Measurements from ENCODE around the gene MKNK2. TPM values are rescaled to one million over a fixed set of nuclear protein-coding genes. Genes with fewer than 3 reads are reported as not detected.

Gene MKNK2
- total RNA-seq, 1 experiment from 2014 or later, result 96.8 TPM

DNA sequence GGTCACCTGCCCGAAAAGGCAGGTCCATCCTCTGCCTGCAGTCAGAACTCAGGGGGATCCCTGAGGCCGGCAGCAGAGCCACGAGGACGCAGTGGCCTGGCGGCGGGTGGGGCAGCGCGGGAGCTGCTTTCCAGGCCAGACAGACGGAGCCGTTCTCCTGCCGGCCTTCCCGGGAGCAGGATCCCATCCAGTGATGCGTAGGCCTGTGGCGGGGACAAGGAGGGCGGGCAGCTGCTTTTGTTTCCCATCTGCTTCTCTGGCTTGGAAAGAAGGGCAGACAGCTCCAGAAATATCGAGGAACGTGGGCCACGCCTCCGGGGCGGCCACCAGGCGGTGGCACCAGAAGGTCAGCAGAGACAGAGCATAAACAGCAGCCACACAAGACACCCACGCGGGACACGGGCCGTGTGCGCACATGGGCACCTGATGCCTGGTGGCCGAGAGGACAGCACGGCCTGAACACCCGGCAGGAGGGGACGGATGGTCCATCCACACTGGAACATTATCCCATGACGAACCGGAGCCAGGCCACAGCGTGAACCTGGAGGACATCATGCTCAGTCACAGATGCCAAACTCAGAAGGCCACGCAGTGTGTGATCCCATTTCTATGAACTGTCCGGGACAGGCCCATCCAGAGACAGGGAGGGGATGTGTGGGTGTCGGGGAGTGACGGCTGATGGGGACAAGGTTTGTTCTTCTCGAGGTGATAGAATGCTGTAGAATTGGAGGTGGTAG, 13.9 kb upstream of the MKNK2 start:
- H3K9me3 ChIP-seq (ENCODE audit: low read length), result no peaks in the 10 kb centered on the region
- CTCF ChIA-PET, result no interaction called here
- H4K20me1 ChIP-seq (ENCODE audit: low read length), result no peaks in the 10 kb centered on the region
- no TSS peak for BruUV-seq (replicated peaks)
- no peaks in the 10 kb centered on the region for H3K79me2 ChIP-seq (ENCODE audit: low read length)
- TF ChIP-seq EZH2phosphoT487 (IDR thresholded peaks at IDR 0.05; ENCODE audit: borderline replicate concordance, low read length) (no peak), EZH2 (IDR thresholded peaks at IDR 0.05; ENCODE audit: low read length, unreplicated experiment) (no peak)
- TF ChIP-seq, protein P1, sequence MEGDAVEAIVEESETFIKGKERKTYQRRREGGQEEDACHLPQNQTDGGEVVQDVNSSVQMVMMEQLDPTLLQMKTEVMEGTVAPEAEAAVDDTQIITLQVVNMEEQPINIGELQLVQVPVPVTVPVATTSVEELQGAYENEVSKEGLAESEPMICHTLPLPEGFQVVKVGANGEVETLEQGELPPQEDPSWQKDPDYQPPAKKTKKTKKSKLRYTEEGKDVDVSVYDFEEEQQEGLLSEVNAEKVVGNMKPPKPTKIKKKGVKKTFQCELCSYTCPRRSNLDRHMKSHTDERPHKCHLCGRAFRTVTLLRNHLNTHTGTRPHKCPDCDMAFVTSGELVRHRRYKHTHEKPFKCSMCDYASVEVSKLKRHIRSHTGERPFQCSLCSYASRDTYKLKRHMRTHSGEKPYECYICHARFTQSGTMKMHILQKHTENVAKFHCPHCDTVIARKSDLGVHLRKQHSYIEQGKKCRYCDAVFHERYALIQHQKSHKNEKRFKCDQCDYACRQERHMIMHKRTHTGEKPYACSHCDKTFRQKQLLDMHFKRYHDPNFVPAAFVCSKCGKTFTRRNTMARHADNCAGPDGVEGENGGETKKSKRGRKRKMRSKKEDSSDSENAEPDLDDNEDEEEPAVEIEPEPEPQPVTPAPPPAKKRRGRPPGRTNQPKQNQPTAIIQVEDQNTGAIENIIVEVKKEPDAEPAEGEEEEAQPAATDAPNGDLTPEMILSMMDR (conservative IDR thresholded peaks at IDR 0.05; ENCODE audit: low read depth, low read length), result no peak
- intact Hi-C loops (cut with micrococcal nuclease), result no loop called here
- no peak overlapping the region for H3K4me2 ChIP-seq (ENCODE audit: low read length)
- H3K9ac ChIP-seq (ENCODE audit: low read length), result no peak overlapping the region
- H3K4me1 ChIP-seq (ENCODE audit: insufficient read depth, low read length), result peaks cover 18% of the 10 kb centered on the region
- no peaks in the 10 kb centered on the region for H3K9me2 ChIP-seq (replicated peaks; ENCODE audit: low read length)
- no peaks in the 10 kb centered on the region for H3K27me3 ChIP-seq (ENCODE audit: low read length)
- ATAC-seq (no peak), DNase-seq (no peak)
- POLR2A ChIA-PET (ENCODE audit: unreplicated experiment), result no interaction called here
- H3K4me3 ChIP-seq (ENCODE audit: low read length), result no peak overlapping the region
- H3F3A ChIP-seq (ENCODE audit: low read length, unreplicated experiment), result no peaks in the 10 kb centered on the region
- H3K27ac ChIP-seq (ENCODE audit: low read length), result no peak overlapping the region
- H2AFZ ChIP-seq (ENCODE audit: low read length), result no peak overlapping the region
- H3K36me3 ChIP-seq (ENCODE audit: low read depth, low read length), result no peaks in the 10 kb centered on the region

GRCh38 chr19:2064395-2064787, 13.3 kb upstream of the MKNK2 start:
- Histone ChIP-seq H3K27me3 (ENCODE audit: low read length) (no peaks in the 10 kb centered on the region), H3K36me3 (ENCODE audit: low read depth, low read length) (no peaks in the 10 kb centered on the region), H3F3A (ENCODE audit: low read length, unreplicated experiment) (no peaks in the 10 kb centered on the region), H4K20me1 (ENCODE audit: low read length) (no peaks in the 10 kb centered on the region), H3K9me3 (ENCODE audit: low read length) (no peaks in the 10 kb centered on the region), H2AFZ (ENCODE audit: low read length) (no peak overlapping the region), H3K79me2 (ENCODE audit: low read length) (no peaks in the 10 kb centered on the region), H3K9ac (ENCODE audit: low read length) (no peak overlapping the region), H3K4me1 (ENCODE audit: insufficient read depth, low read length) (peaks cover 24% of the 10 kb centered on the region), H3K4me2 (ENCODE audit: low read length) (no peak overlapping the region), H3K27ac (ENCODE audit: low read length) (no peak overlapping the region), H3K9me2 (replicated peaks; ENCODE audit: low read length) (no peaks in the 10 kb centered on the region), H3K4me3 (ENCODE audit: low read length) (no peak overlapping the region)
- ATAC-seq (no peak), DNase-seq (no peak)
- CTCF ChIA-PET, result no interaction called here
- TF ChIP-seq, protein P1 (conservative IDR thresholded peaks at IDR 0.05; ENCODE audit: low read depth, low read length), result no peak
- TF ChIP-seq EZH2 (IDR thresholded peaks at IDR 0.05; ENCODE audit: low read length, unreplicated experiment), result no peak
- TF ChIP-seq EZH2phosphoT487 (IDR thresholded peaks at IDR 0.05; ENCODE audit: borderline replicate concordance, low read length), result no peak
- BruUV-seq (replicated peaks), result no TSS peak
- POLR2A ChIA-PET (ENCODE audit: unreplicated experiment), result no interaction called here
- intact Hi-C loops (cut with micrococcal nuclease), result no loop called here

DNA sequence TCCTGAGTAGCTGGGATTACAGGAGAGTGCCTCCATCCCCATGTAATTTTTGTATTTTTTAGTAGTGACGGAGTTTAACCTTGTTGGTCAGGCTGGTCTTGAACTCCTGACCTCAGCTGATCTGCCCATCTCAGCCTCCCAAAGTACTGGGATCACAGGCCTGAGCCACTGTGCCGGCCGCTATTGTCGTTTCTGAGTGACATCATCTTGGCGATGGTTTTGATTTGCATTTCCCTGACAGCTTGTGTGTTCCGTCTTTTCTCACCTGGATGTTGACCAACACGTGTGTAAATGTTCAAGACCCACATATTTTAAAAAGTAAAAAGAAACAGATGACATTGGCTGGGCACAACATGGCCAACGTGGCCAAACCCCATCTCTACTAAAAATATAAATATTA, 12.8 kb upstream of the MKNK2 start:
- Histone ChIP-seq H2AFZ (ENCODE audit: low read length) (no peak overlapping the region), H3K9me2 (replicated peaks; ENCODE audit: low read length) (no peaks in the 10 kb centered on the region), H3K4me2 (ENCODE audit: low read length) (no peak overlapping the region), H3F3A (ENCODE audit: low read length, unreplicated experiment) (no peaks in the 10 kb centered on the region), H3K4me1 (ENCODE audit: insufficient read depth, low read length) (peaks cover 30% of the 10 kb centered on the region), H3K36me3 (ENCODE audit: low read depth, low read length) (no peaks in the 10 kb centered on the region), H3K4me3 (ENCODE audit: low read length) (no peak overlapping the region), H3K79me2 (ENCODE audit: low read length) (no peaks in the 10 kb centered on the region), H3K9ac (ENCODE audit: low read length) (no peak overlapping the region), H4K20me1 (ENCODE audit: low read length) (no peaks in the 10 kb centered on the region), H3K27me3 (ENCODE audit: low read length) (no peaks in the 10 kb centered on the region), H3K9me3 (ENCODE audit: low read length) (no peaks in the 10 kb centered on the region), H3K27ac (ENCODE audit: low read length) (no peak overlapping the region)
- DNase-seq, result no peak
- ATAC-seq, result no peak
- no TSS peak for BruUV-seq (replicated peaks)
- intact Hi-C loops (cut with micrococcal nuclease), result no loop called here
- TF ChIP-seq EZH2 (IDR thresholded peaks at IDR 0.05; ENCODE audit: low read length, unreplicated experiment), result no peak
- no peak for TF ChIP-seq EZH2phosphoT487 (IDR thresholded peaks at IDR 0.05; ENCODE audit: borderline replicate concordance, low read length)
- TF ChIP-seq, protein P1 (conservative IDR thresholded peaks at IDR 0.05; ENCODE audit: low read depth, low read length), result no peak
- CTCF ChIA-PET, result no interaction called here
- POLR2A ChIA-PET (ENCODE audit: unreplicated experiment), result no interaction called here
